Activated CD8-positive, alpha-beta memory T cell treated with anti-CD3 and anti-CD28 coated beads for 1 hour (primary cell): ENCODE measurements around the gene MECP2.
"Not testable (repeated sequence)": the region's sequence is repeated elsewhere in the genome, so short reads cannot be mapped to it uniquely, and the experiment has no call there.

ENCODE experiments used
- DNase-seq, 2 donors: peaks; one replicate each; pipeline ENCODE4 v3.0.0-alpha.2; 2020; ENCODE audit warnings: low read depth in 1 of 2; ENCODE audit errors: extremely low read depth in 1 of 2

MECP2 gene

GRCh38 chrX:154000051-154000450 lies 97.5 kb downstream of the MECP2 start:
- DNase-seq: no peak

DNA sequence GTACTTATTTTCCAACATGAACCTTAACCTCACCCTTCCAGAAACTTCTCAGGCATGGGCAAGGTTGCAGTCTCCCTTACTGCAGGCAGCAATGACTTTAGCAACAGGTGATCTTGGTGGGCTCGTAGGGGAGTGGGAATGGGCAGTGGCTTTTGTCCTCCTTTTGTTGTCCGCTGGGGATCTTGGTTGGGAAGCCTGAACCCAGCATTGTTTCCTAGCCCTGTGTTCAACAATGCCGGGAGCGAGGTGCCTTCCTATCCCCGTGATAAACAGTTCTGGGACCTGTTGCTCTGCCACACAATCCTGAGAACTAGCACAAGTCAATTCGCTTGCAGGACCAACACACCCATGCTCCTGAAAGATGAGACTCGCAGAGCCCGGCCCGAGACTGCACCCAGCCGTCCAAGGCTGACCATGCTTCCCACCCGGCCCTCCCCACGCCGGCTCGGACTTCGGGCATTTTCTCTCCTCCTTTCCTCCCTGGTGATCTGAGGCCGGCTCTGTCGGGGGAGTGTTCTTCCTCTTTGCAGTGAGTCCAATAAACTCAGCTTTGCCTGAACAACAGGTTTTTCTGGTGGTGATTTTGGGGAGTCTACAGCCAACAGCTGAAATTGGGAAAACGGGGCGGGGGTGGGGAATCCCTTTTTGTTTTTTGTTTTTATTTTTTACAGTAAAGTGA lies 98.0 kb downstream of the MECP2 start:
- no peak for DNase-seq

- DNase-seq: no peak
These were observed 102.0 kb downstream of the MECP2 start for GRCh38 chrX:153995504-153995903.

- DNase-seq: not testable (repeated sequence)
These were observed 103.1 kb downstream of the MECP2 start for GRCh38 chrX:153994398-153994797.

GRCh38 chrX:153993978-153994377 lies 103.5 kb downstream of the MECP2 start:
- no peak for DNase-seq

DNA sequence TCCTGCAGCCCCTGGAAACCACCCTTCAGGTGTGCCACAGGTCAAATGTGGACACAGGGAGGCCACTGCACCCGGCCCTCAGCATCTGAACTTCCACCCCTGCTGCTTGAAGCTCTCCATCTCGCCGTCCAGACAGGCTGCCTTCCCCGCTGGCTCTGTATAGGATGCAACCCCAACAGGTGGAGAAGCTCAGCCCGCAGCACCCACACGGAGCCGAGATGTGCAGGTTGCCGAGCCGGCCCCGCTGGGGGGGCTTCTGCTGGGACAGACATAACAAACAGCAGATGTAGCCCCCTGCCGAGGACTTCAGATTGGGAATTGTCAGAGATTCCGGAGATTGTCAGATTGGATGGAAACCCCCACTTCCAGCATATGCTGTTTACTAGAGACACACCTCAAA lies 104.4 kb downstream of the MECP2 start:
- DNase-seq: no peak

GRCh38 chrX:153992180-153992579 lies 105.3 kb downstream of the MECP2 start:
- no peak for DNase-seq

DNA sequence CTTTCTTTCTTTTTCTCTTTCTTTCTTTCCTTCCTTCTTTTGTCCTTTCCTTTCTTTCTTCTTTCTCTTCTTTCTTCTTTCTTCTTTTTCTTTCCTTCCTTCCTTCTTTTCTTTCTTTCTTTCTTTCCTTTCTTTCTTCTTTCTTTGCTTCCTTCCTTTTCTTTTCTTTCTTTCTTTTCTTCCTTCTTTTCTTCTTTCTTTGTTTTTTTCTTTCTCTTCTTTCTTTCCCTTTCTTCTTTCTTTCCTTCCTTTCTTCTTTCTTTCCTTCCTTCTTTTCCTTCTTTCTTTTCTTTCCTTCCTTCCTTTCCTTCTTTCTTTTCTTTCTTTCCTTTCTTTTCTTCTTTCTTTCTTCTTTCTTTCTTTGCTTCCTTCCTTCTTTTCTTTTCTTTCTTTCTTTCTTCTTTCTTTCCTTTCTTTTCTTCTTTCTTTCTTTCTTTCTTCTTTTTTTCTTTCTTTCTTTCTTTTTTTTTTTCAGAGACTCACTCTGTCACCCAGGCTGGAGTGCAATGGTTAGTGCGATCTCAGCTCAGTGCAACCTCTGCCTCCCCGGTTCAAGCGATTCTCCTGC lies 106.4 kb downstream of the MECP2 start:
- DNase-seq: no peak

DNA sequence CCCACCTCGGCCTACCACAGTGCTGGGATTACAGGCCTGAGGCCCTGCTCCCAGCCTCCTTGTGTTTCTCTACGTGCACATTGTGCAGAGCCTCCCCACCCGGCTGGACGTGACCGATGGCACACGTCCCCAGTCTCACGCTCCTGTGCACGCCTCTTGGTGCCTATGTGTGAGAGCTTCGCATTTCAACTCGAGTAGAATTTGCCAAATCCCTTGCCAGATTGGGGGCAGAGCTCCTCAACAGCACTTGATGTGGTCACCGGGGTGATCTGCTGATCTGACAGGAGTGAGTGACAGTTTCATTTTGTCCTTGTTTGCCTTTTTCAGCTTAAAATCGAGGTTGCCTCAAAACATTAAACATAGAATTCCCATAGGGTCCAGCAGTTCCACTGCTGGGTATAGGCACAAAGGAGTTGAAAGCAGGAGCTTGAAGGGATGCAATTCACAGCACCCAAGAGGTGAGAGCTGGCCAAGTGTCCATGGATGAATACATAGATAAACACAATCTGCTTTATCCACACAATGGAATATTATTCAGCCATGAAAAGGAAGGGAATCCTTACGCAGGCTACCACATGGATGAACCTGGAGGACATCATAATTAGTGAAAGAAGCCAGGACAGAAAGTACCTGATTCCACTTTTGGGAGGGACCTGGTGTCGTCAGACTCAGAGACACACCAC lies 107.4 kb downstream of the MECP2 start:
- DNase-seq: no peak

- DNase-seq: no peak
These were observed 109.0 kb downstream of the MECP2 start for GRCh38 chrX:153988493-153988892.

GRCh38 chrX:153984351-153985178 lies 113.0 kb downstream of the MECP2 start:
- DNase-seq: no peak

DNA sequence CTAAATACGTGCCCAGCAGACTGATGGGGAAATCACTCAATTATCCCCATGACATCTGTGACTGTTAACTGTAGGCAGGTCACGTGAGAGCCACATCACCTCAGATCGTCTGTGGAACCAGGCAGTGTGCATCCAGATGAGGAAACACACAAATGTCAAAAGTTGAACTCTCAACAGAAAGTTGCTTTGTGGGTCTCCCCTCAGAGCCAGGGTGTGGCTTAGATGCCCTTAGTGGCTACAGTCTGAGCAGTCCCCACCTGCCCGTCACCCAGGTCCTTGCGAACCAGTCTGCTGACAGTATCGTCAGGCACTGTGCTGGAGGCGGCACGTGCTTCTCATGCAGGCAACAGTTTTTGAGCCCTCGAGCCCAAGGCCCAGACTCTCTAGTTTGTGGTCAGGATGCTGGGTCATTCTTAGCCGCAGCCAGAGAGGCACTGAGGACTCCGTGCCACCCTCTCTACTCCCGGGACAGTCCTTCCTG lies 114.2 kb downstream of the MECP2 start:
- no peak for DNase-seq

DNA sequence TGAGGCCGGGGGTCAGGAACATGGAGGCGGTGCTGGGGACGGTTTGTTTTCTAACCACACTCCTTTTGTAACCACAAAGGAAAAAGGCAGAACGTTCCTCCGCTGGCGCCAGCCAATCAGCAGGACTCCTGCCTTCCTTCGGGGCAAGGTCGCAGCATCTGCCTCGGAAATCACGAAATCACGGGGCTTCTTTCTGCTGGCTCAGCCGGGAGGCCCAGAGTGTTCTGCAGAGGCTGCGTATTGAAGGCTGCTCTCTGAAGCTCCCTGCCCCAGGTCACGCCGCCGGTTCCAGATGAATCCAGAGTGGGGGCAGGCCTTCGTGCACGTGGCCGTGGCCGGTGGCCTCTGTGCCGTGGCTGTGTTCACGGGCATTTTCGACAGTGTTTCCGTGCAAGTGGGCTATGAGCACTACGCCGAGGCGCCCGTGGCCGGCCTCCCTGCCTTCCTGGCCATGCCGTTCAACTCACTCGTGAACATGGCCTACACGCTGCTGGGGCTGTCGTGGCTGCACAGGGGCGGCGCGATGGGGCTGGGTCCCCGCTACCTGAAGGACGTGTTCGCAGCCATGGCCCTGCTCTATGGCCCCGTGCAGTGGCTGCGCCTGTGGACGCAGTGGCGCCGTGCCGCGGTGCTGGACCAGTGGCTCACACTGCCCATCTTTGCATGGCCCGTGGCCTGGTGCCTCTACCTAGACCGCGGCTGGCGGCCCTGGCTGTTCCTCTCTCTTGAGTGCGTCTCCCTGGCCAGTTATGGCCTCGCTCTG lies 115.6 kb downstream of the MECP2 start:
- DNase-seq: peak in 1 of 2 donors; percentile 34

- DNase-seq: no peak
These were observed 116.3 kb downstream of the MECP2 start for GRCh38 chrX:153981231-153981630.

DNA sequence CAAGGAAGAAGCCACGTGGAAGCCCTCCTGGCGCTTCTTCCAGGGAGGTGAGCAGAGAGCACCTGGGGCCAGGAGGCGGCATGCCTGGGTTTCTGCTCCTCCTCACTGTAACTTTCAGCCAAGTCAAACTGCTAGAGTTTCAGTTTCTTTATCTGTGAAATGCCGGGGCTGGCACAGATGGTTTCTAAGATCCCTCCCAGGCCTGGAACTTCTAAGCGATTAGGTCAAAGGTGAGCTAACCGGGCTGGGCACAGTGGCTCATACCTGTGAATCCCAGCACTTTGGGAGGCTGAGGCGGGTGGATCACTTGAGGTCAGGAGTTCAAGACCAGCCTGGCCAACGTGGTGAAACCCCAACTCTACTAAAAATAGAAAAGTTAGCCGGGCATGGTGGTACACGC lies 117.1 kb downstream of the MECP2 start:
- DNase-seq: not testable (repeated sequence)

- DNase-seq: no peak
These were observed 122.7 kb downstream of the MECP2 start for GRCh38 chrX:153974726-153975286.

- no peak for DNase-seq
These were observed 123.4 kb downstream of the MECP2 start for GRCh38 chrX:153974003-153974725.

- no peak for DNase-seq
These were observed 124.2 kb downstream of the MECP2 start for GRCh38 chrX:153973127-153974002.
